ENCODE measurements around the gene LITAFD.

DNA sequence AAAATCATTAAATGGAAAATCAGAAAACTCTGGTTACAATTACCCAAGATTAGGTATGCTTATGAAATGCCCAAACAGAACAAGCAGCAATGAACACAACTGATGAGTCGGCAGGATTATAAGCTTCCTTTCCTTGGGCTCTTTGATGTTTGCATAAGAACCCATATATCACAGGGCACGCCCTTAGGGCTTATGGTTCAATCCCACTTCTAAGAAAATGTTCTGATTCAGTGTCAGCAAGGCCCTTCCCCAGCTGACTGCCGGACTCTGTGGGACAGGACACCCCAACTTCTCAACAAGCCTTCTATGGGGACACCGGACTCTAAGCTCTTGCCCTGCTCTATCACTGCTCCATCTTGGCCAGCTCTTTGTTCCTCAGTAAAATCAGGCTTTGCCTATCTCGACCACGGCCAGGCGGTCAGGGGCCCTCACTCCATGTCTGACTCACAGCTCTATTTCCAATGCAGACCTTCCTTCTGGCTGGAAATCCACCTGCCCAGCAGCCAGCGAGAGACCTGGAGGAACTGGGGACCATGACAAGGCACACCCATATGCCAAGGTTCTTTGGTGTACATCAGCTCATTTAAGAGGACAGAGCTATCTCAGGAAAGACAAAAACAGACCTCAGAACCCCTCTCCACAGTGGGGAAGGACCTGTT lies 26.8 kb downstream of the LITAFD start:
- TF ChIP-seq EZH2phosphoT487 (IDR thresholded peaks at IDR 0.05; ENCODE audit: insufficient read depth, low read depth) (no peak), EZH2 (IDR thresholded peaks at IDR 0.05; ENCODE audit: insufficient read depth, poor library complexity, severe bottlenecking) (no peak)

Data from GM23248 (cell line).